ENCODE measurements around the gene GGTLC2.

GRCh38 chr22:22599248-22599647, 45.2 kb upstream of the GGTLC2 start:
- TF ChIP-seq CTCF (IDR thresholded peaks at IDR 0.05) (no peak), POLR2AphosphoS5 (IDR thresholded peaks at IDR 0.05) (no peak)

Measured in suprapubic skin (tissue), 3 donors.